ENCODE results near the gene ADGRV1.

DNA sequence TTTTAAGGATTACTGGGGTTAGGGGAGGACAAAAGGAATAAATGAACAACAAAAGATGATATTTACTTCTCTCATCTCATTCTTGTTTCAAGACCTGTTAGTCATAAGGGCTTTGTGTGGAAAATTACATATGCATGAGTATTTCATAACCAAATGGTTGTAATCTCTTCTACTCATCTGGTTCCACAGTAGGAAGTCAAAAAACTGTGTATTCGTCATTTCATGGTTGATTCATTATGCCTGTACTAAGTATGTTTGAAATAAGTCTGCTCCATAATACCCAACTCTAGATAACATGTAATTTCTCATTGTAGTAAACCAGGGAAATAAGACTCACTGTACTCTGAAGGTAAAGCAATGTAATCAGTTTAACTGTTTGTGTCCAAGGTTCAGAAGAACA, 611.7 kb downstream of the ADGRV1 start:
- TF ChIP-seq, protein P1, sequence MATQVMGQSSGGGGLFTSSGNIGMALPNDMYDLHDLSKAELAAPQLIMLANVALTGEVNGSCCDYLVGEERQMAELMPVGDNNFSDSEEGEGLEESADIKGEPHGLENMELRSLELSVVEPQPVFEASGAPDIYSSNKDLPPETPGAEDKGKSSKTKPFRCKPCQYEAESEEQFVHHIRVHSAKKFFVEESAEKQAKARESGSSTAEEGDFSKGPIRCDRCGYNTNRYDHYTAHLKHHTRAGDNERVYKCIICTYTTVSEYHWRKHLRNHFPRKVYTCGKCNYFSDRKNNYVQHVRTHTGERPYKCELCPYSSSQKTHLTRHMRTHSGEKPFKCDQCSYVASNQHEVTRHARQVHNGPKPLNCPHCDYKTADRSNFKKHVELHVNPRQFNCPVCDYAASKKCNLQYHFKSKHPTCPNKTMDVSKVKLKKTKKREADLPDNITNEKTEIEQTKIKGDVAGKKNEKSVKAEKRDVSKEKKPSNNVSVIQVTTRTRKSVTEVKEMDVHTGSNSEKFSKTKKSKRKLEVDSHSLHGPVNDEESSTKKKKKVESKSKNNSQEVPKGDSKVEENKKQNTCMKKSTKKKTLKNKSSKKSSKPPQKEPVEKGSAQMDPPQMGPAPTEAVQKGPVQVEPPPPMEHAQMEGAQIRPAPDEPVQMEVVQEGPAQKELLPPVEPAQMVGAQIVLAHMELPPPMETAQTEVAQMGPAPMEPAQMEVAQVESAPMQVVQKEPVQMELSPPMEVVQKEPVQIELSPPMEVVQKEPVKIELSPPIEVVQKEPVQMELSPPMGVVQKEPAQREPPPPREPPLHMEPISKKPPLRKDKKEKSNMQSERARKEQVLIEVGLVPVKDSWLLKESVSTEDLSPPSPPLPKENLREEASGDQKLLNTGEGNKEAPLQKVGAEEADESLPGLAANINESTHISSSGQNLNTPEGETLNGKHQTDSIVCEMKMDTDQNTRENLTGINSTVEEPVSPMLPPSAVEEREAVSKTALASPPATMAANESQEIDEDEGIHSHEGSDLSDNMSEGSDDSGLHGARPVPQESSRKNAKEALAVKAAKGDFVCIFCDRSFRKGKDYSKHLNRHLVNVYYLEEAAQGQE (IDR thresholded peaks at IDR 0.05; ENCODE audit: insufficient read depth in 1 of 2, low read depth in 2 of 2, low read length in 2 of 2), result no peak
- TF ChIP-seq TAF1 (IDR thresholded peaks at IDR 0.05; ENCODE audit: borderline replicate concordance, insufficient read depth, low read length) (no peak), SIN3A (IDR thresholded peaks at IDR 0.05; ENCODE audit: borderline replicate concordance, insufficient read depth, low read length) (no peak)

Data from PFSK-1 (cell line).